ENCODE results near the gene C2orf92.

DNA sequence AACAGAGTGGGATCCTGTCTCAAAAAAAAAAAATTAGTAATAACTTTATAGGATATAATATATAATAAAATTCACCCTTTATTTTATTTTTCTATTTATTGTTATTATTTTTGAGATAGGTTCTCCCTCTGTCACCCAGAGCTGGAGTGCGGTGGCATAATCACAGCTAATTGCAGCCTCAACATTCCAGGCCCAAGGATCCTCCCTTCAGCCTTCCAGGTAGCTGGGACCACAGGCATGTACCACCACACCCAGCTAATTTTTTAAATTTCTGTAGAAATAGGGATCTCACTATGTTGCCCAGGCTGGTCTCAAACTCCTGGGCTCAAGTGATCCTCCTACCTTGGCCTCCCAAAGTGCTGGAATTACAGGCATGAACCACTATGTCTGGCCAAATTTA, 958 bp downstream of the C2orf92 start:
- TF ChIP-seq, protein P1, sequence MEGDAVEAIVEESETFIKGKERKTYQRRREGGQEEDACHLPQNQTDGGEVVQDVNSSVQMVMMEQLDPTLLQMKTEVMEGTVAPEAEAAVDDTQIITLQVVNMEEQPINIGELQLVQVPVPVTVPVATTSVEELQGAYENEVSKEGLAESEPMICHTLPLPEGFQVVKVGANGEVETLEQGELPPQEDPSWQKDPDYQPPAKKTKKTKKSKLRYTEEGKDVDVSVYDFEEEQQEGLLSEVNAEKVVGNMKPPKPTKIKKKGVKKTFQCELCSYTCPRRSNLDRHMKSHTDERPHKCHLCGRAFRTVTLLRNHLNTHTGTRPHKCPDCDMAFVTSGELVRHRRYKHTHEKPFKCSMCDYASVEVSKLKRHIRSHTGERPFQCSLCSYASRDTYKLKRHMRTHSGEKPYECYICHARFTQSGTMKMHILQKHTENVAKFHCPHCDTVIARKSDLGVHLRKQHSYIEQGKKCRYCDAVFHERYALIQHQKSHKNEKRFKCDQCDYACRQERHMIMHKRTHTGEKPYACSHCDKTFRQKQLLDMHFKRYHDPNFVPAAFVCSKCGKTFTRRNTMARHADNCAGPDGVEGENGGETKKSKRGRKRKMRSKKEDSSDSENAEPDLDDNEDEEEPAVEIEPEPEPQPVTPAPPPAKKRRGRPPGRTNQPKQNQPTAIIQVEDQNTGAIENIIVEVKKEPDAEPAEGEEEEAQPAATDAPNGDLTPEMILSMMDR (IDR thresholded peaks at IDR 0.05), result no peak
- no peak for TF ChIP-seq POLR2A (IDR thresholded peaks at IDR 0.05)
